Progenitor cell of endocrine pancreas (in vitro differentiated cells): Measurements from ENCODE around the gene CILP. TPM values are rescaled to one million over a fixed set of nuclear protein-coding genes. Genes with fewer than 3 reads are reported as not detected.
A peak's percentile ranks its signal among the peaks of the same experiment; 100 is the strongest.
"Not testable (repeated sequence)": the region's sequence is repeated elsewhere in the genome, so short reads cannot be mapped to it uniquely, and the experiment has no call there.

Source experiments
- DNase-seq: peaks from one replicate; pipeline ENCODE4 v3.0.0; 2021; ENCODE audit warnings: low spot score; ENCODE audit not compliant: unreplicated experiment
- H3K27ac Mint-ChIP-seq: 2 replicates; pipeline ENCODE4 v1.8.0; 2021; ENCODE audit warnings: mild to moderate bottlenecking, moderate library complexity, mixed read lengths
- H3K27me3 Mint-ChIP-seq: 2 replicates; pipeline ENCODE4 v1.8.0; 2021; ENCODE audit warnings: mixed read lengths
- H3K36me3 Mint-ChIP-seq: 2 replicates; pipeline ENCODE4 v1.8.0; 2022; ENCODE audit warnings: mixed read lengths; ENCODE audit not compliant: insufficient read depth
- H3K4me1 Mint-ChIP-seq: 2 replicates; pipeline ENCODE4 v1.8.0; 2021; ENCODE audit warnings: low read depth, mixed read lengths
- H3K4me3 Mint-ChIP-seq: 2 replicates; pipeline ENCODE4 v1.8.0; 2021; ENCODE audit warnings: low read depth, mild to moderate bottlenecking, moderate library complexity, mixed read lengths
- H3K9me3 Mint-ChIP-seq: 2 replicates; pipeline ENCODE4 v1.8.0; 2021; ENCODE audit warnings: low read depth, mixed read lengths
- total RNA-seq: library from RNA; stranded (reverse); gene quantifications from 2 replicates; pipeline ENCODE4 v1.2.1, GENCODE V29; 2021
- TF ChIP-seq, protein P1 (sequence below): fragments of 200-600 bp; sonication (generic); IDR thresholded peaks from one replicate; pipeline ENCODE4 v1.5.0; 2021; ENCODE audit warnings: antibody characterized with exemption, mild to moderate bottlenecking; ENCODE audit not compliant: unreplicated experiment

The CILP gene
- total RNA-seq, 1 donor from 2014 or later = 0.29 TPM

DNA sequence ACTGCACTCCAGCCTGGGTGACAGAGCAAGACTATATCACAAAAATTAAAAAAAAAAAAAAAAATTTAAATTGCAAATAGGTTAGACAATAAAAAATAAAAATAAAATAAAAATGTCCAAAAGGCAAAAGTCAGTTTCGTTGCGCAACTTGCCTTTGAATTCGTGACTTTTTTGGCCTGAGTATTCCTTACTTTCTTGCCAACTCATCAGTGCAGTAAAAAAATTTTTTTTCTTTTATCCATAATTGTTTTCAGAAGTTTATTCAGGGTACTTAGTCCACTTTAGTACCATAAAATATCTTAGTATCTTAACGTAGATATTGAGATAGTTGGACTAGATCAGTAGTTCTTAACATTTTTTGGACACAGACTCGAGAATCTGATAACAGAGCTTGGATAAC is 22.4 kb upstream of the CILP start:
- H3K27ac Mint-ChIP-seq = no peak overlapping the region
- no peak for DNase-seq
- H3K27me3 Mint-ChIP-seq = no peaks in the 10 kb centered on the region
- TF ChIP-seq, protein P1, sequence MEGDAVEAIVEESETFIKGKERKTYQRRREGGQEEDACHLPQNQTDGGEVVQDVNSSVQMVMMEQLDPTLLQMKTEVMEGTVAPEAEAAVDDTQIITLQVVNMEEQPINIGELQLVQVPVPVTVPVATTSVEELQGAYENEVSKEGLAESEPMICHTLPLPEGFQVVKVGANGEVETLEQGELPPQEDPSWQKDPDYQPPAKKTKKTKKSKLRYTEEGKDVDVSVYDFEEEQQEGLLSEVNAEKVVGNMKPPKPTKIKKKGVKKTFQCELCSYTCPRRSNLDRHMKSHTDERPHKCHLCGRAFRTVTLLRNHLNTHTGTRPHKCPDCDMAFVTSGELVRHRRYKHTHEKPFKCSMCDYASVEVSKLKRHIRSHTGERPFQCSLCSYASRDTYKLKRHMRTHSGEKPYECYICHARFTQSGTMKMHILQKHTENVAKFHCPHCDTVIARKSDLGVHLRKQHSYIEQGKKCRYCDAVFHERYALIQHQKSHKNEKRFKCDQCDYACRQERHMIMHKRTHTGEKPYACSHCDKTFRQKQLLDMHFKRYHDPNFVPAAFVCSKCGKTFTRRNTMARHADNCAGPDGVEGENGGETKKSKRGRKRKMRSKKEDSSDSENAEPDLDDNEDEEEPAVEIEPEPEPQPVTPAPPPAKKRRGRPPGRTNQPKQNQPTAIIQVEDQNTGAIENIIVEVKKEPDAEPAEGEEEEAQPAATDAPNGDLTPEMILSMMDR = no peak
- H3K9me3 Mint-ChIP-seq = no peaks in the 10 kb centered on the region
- H3K36me3 Mint-ChIP-seq = no peaks in the 10 kb centered on the region
- H3K4me1 Mint-ChIP-seq = no peaks in the 10 kb centered on the region
- no peak overlapping the region for H3K4me3 Mint-ChIP-seq

DNA sequence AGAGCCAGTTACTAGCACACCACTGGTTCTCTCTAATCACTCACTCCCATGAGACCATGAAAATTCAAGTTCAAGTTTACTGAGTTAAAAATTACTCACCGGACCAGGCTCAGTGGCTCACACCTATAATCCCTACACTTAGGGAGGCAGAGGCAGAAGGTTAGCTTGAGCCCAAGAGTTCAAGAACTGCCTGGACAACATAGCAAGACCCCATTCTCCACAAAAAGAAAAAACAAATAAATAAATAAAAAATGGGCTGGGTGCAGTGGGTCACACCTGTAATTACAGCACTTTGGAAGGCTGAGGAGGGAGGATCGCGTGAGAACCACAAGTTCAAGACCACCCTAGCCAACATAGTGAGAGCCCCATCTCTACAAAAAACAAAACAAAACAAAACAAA is 21.2 kb upstream of the CILP start:
- Mint-ChIP-seq H3K27me3 (no peaks in the 10 kb centered on the region), H3K36me3 (no peaks in the 10 kb centered on the region), H3K27ac (no peak overlapping the region), H3K4me1 (peaks cover 1% of the 10 kb centered on the region), H3K9me3 (no peaks in the 10 kb centered on the region), H3K4me3 (no peak overlapping the region)
- TF ChIP-seq, protein P1 = no peak
- DNase-seq = no peak

DNA sequence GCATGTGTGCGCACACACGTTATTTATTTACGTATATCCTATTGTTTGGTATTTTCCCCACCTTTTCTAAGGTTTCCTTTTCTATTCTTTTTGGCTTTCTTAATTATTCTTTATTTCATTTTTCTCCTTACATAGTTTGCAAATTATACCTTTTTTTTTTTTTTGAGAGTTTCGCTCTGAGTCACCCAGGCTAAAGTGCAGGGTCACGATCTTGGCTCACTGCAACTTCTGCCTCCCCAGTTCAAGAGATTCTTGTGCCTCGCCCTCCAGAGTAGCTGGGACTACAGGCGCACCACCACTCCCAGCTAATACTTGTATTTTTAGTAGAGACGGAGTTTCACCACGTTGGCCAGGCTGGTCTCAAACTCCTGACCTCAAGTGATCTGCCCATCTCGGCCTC is 20.0 kb upstream of the CILP start:
- Mint-ChIP-seq H3K36me3 (no peaks in the 10 kb centered on the region), H3K27ac (peak overlapping the region; percentile 56), H3K4me3 (no peak overlapping the region), H3K4me1 (peaks cover 6% of the 10 kb centered on the region), H3K9me3 (no peaks in the 10 kb centered on the region), H3K27me3 (no peaks in the 10 kb centered on the region)
- DNase-seq = no peak
- TF ChIP-seq, protein P1 = no peak

DNA sequence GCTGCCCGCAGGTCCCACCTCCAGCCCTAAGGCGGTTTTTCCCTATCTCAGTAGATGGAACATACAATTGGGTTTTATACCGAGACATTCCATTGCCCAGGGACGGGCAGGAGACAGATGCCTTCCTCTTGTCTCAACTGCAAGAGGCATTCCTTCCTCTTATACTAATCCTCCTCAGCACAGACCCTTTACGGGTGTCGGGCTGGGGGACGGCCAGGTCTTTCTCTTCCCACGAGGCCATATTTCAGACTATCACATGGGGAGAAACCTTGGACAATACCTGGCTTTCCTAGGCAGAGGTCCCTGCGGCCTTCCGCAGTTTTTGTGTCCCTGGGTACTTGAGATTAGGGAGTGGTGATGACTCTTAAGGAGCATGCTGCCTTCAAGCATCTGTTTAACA is 15.6 kb upstream of the CILP start:
- not testable (repeated sequence) for DNase-seq, H3K36me3 Mint-ChIP-seq
- peak overlapping the region; percentile 95 for H3K27ac Mint-ChIP-seq

DNA sequence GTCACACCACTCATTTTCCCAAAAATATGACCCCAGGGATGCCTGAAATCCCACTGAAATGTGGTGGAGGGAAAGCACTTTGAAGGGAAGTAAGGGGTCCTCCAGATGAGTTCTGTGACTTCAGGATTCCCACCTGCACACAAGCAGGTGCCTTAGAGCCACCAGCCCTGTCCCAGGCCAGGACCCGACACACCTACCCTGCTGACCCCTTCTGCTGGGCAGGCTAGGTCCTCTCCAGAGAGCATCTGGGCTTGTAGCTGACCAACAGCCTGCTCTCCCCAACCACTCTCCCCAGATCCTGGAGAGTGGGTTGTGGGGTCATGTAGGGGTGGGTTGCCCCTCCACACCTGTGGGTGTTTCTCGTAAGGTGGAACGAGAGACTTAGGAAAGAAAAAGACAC is 14.9 kb upstream of the CILP start:
- H3K4me1 Mint-ChIP-seq = peaks cover 14% of the 10 kb centered on the region
- DNase-seq = no peak
- no peaks in the 10 kb centered on the region for H3K36me3 Mint-ChIP-seq
- no peaks in the 10 kb centered on the region for H3K9me3 Mint-ChIP-seq
- peak overlapping the region; percentile 52 for H3K4me3 Mint-ChIP-seq
- peak overlapping the region; percentile 93 for H3K27ac Mint-ChIP-seq
- TF ChIP-seq, protein P1 = no peak
- no peaks in the 10 kb centered on the region for H3K27me3 Mint-ChIP-seq

More for the DNA sequence above, 15.6 kb upstream of the CILP start:
- not testable (repeated sequence) for H3K27me3 Mint-ChIP-seq, H3K9me3 Mint-ChIP-seq, H3K4me3 Mint-ChIP-seq, H3K4me1 Mint-ChIP-seq

DNA sequence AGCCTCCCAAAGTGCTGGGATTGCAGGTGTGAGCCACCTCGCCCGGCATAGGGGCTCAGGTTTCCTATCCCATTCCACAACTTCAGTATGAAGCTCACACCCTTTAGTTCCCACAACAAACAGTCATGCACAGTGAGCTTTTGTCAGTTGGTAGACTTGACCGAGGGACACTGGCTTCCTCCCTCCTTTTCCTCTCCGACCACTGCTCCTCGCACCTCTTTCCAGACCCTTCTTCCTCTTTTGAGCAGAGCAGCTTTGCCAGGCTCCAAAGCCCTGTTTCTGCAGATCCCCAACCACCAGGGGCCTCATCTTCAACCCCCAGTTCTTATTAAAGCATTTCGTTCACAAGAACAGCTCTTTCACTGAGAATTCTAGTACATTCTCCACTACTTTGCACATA is 12.7 kb upstream of the CILP start:
- H3K4me3 Mint-ChIP-seq = no peak overlapping the region
- H3K36me3 Mint-ChIP-seq = no peaks in the 10 kb centered on the region
- no peaks in the 10 kb centered on the region for H3K27me3 Mint-ChIP-seq
- TF ChIP-seq, protein P1 = no peak
- no peak overlapping the region for H3K27ac Mint-ChIP-seq
- no peaks in the 10 kb centered on the region for H3K9me3 Mint-ChIP-seq
- DNase-seq = no peak
- peaks cover 14% of the 10 kb centered on the region for H3K4me1 Mint-ChIP-seq
